Hepatocyte (in vitro differentiated cells): ENCODE measurements around the gene CTDNEP1.

Experiments
- CTCF ChIP-seq: fragments of 200-600 bp; sonication (generic); IDR thresholded peaks from 2 replicates; pipeline ENCODE4 v1.5.1; 2016; ENCODE audit warnings: antibody characterized with exemption, mild to moderate bottlenecking; ENCODE audit not compliant: poor library complexity
- EZH2 ChIP-seq: fragments of 200-600 bp; sonication (generic); IDR thresholded peaks from 2 replicates; pipeline ENCODE4 v1.6.1; 2016; ENCODE audit warnings: antibody characterized with exemption, mild to moderate bottlenecking, borderline replicate concordance
- EZH2phosphoT487 ChIP-seq: fragments of 200-600 bp; sonication (generic); IDR thresholded peaks from one replicate; pipeline ENCODE4 v1.6.1; 2018; ENCODE audit warnings: antibody characterized with exemption, mild to moderate bottlenecking, low read depth, moderate library complexity; ENCODE audit not compliant: unreplicated experiment, severe bottlenecking

- TF ChIP-seq CTCF, result no peak
- TF ChIP-seq EZH2, result no peak
- TF ChIP-seq EZH2phosphoT487, result no peak
Observed at GRCh38 chr17:7239091-7240027, 12.2 kb downstream of the CTDNEP1 start, which contains the start of gene PHF23.
